WTC11 (cell line): ENCODE results near the gene ABCA13.

Source experiments
- ATF6 ChIP-seq: sonication (generic); formaldehyde crosslinking; IDR thresholded peaks from 2 replicates; pipeline ENCODE4 v1.8.1; 2023; ENCODE audit warnings: mild to moderate bottlenecking, missing genetic modification reagents
- NR1H2 ChIP-seq: sonication (generic); formaldehyde crosslinking; IDR thresholded peaks from 2 replicates; pipeline ENCODE4 v1.9.0; 2021; ENCODE audit warnings: mild to moderate bottlenecking, moderate library complexity, missing genetic modification reagents
- OVOL2 ChIP-seq: fragments of 250-450 bp; sonication (Bioruptor Pico); IDR thresholded peaks from 2 replicates; pipeline ENCODE4 v1.9.0; 2021; ENCODE audit warnings: mild to moderate bottlenecking, borderline replicate concordance
- TCF7 ChIP-seq: sonication (generic); formaldehyde crosslinking; IDR thresholded peaks from 2 replicates; pipeline ENCODE4 v1.8.0; 2022; ENCODE audit warnings: mild to moderate bottlenecking, low read depth, missing genetic modification reagents, moderate library complexity
- TEAD4 ChIP-seq: sonication (generic); formaldehyde crosslinking; IDR thresholded peaks from 2 replicates; pipeline ENCODE4 v1.8.0; 2022; ENCODE audit warnings: mild to moderate bottlenecking, missing genetic modification reagents
- TF ChIP-seq, protein P1 (sequence below): fragments of 200-600 bp; IDR thresholded peaks from 2 replicates; pipeline ENCODE4 v1.8.0; 2022; ENCODE audit warnings: antibody characterized with exemption
- TF ChIP-seq, protein P2 (sequence below): sonication (generic); formaldehyde crosslinking; IDR thresholded peaks from 2 replicates; pipeline ENCODE4 v1.8.1; 2022; ENCODE audit warnings: missing genetic modification reagents, borderline replicate concordance
- TF ChIP-seq, protein P3 (sequence below): sonication (generic); formaldehyde crosslinking; IDR thresholded peaks from 2 replicates; pipeline ENCODE4 v1.8.0; 2022; ENCODE audit warnings: mild to moderate bottlenecking, missing genetic modification reagents

DNA sequence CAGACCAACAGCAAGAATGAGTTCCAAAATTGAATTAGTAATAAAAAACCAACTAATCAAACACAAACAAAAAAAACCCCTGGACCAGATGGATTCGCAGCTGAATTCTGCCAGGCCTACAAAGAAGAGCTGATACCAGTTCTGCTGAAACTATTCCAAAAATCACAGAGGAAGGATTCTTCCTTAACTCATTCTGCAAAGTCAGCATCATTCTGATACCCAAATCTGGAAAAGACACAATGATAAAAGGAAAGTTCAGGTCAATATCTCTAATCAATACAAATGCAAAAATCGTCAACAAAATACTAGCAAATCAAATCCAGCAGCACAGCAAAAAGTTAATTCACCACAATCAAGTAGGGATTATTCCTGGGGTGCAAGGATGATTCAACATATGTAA, 6.1 kb upstream of the ABCA13 start:
- TF ChIP-seq NR1H2 (CRISPR knock-in tag) (no peak), OVOL2 (no peak), ATF6 (CRISPR knock-in tag) (no peak), TEAD4 (CRISPR knock-in tag) (no peak), TCF7 (CRISPR knock-in tag) (no peak)
- TF ChIP-seq, protein P1, sequence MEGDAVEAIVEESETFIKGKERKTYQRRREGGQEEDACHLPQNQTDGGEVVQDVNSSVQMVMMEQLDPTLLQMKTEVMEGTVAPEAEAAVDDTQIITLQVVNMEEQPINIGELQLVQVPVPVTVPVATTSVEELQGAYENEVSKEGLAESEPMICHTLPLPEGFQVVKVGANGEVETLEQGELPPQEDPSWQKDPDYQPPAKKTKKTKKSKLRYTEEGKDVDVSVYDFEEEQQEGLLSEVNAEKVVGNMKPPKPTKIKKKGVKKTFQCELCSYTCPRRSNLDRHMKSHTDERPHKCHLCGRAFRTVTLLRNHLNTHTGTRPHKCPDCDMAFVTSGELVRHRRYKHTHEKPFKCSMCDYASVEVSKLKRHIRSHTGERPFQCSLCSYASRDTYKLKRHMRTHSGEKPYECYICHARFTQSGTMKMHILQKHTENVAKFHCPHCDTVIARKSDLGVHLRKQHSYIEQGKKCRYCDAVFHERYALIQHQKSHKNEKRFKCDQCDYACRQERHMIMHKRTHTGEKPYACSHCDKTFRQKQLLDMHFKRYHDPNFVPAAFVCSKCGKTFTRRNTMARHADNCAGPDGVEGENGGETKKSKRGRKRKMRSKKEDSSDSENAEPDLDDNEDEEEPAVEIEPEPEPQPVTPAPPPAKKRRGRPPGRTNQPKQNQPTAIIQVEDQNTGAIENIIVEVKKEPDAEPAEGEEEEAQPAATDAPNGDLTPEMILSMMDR, result no peak
- TF ChIP-seq, protein P2, sequence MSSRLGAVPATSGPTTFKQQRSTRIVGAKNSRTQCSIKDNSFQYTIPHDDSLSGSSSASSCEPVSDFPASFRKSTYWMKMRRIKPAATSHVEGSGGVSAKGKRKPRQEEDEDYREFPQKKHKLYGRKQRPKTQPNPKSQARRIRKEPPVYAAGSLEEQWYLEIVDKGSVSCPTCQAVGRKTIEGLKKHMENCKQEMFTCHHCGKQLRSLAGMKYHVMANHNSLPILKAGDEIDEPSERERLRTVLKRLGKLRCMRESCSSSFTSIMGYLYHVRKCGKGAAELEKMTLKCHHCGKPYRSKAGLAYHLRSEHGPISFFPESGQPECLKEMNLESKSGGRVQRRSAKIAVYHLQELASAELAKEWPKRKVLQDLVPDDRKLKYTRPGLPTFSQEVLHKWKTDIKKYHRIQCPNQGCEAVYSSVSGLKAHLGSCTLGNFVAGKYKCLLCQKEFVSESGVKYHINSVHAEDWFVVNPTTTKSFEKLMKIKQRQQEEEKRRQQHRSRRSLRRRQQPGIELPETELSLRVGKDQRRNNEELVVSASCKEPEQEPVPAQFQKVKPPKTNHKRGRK, result no peak
- TF ChIP-seq, protein P3, sequence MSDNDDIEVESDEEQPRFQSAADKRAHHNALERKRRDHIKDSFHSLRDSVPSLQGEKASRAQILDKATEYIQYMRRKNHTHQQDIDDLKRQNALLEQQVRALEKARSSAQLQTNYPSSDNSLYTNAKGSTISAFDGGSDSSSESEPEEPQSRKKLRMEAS (CRISPR knock-in tag), result no peak
